Measurements from ENCODE around the gene PODXL.

DNA sequence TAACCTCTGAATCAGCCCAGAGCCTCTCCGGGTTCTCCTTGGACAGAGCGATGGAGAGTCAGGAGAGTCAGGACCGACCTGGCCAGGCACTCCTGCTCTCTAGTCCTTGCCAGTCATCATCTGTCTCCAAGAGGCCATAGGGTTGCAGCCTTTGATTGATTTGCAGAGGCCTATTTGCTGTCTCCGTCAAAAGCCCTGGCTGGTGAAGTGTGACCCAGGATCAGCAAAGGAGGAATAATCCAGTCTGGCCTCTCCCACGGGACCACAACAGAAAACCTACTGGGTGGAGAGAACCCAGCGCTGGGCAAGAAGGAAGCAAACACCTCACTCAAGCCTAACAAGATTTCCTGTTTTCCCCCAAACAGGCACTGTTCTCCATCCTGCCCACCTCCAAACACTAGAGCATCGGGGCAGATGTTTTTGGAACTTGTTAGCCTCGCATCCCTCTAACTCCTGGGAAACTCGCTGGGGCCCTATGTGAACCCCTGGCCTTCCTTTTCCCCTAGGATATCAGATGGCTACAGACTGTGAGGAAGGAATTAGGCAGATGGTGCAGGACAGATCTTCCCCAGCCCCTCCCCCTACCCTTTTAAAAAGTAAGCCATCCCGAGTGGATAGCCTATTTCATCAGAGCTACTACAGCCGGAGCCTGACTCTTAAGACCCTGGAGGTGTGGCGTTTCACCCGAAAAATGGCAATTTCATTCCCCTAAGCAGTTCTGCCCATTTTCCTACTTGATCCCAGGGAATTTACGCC, 54.3 kb downstream of the PODXL start:
- TF ChIP-seq POLR2A (IDR thresholded peaks at IDR 0.05) (no peak), CTCF (IDR thresholded peaks at IDR 0.05) (no peak), POLR2AphosphoS5 (IDR thresholded peaks at IDR 0.05) (no peak)
